OCI-LY7 (cell line): ENCODE measurements around the gene RUSC1.
"Not testable (repeated sequence)": the region's sequence is repeated elsewhere in the genome, so short reads cannot be mapped to it uniquely, and the experiment has no call there.

Source experiments
- EZH2phosphoT487 ChIP-seq: fragments of 200-600 bp; sonication (generic); IDR thresholded peaks from 2 replicates; pipeline ENCODE4 v1.6.1; 2018; ENCODE audit warnings: low read depth, borderline replicate concordance, mild to moderate bottlenecking, mixed run types, antibody characterized with exemption, low read length, moderate library complexity, mixed read lengths
- TF ChIP-seq, protein P1 (sequence below): fragments of 200-600 bp; sonication (generic); conservative IDR thresholded peaks from 2 replicates; pipeline ENCODE4 v1.5.1; 2014; ENCODE audit warnings: mild to moderate bottlenecking, antibody characterized with exemption, low read length, moderate library complexity, mixed read lengths

DNA sequence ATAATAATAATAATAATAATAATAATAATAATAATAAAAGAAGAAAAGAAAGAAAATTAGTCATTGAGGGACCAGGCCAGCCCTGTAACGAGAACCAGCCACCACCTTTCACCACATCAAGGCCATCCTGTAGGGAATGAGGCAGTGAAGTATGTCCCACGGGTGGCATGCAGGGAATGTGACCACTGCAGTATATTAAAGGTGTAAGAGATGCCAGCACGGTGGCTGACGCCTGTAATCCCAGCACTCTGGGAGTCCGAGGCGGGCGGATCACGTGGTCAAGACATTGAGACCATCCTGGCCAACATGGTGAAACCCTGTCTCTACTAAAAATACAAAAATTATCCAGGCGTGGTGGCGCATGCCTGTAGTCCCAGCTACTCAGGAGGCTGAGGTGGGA, 29.7 kb upstream of the RUSC1 start:
- TF ChIP-seq, protein P1, sequence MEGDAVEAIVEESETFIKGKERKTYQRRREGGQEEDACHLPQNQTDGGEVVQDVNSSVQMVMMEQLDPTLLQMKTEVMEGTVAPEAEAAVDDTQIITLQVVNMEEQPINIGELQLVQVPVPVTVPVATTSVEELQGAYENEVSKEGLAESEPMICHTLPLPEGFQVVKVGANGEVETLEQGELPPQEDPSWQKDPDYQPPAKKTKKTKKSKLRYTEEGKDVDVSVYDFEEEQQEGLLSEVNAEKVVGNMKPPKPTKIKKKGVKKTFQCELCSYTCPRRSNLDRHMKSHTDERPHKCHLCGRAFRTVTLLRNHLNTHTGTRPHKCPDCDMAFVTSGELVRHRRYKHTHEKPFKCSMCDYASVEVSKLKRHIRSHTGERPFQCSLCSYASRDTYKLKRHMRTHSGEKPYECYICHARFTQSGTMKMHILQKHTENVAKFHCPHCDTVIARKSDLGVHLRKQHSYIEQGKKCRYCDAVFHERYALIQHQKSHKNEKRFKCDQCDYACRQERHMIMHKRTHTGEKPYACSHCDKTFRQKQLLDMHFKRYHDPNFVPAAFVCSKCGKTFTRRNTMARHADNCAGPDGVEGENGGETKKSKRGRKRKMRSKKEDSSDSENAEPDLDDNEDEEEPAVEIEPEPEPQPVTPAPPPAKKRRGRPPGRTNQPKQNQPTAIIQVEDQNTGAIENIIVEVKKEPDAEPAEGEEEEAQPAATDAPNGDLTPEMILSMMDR, result not testable (repeated sequence)
- TF ChIP-seq EZH2phosphoT487, result not testable (repeated sequence)
